ENCODE results near the gene NOC2L. TPM values are rescaled to one million over a fixed set of nuclear protein-coding genes. Genes with fewer than 3 reads are reported as not detected.
"Not testable (repeated sequence)": the region's sequence is repeated elsewhere in the genome, so short reads cannot be mapped to it uniquely, and the experiment has no call there.

Gene NOC2L
- total RNA-seq, 4 donors from 2014 or later: 57.9 to 80.2 (median 60.4) TPM

GRCh38 chr1:997713-997992 is 38.6 kb upstream of the NOC2L start:
- intact Hi-C loops (cut with DNase I): no loop called here

DNA sequence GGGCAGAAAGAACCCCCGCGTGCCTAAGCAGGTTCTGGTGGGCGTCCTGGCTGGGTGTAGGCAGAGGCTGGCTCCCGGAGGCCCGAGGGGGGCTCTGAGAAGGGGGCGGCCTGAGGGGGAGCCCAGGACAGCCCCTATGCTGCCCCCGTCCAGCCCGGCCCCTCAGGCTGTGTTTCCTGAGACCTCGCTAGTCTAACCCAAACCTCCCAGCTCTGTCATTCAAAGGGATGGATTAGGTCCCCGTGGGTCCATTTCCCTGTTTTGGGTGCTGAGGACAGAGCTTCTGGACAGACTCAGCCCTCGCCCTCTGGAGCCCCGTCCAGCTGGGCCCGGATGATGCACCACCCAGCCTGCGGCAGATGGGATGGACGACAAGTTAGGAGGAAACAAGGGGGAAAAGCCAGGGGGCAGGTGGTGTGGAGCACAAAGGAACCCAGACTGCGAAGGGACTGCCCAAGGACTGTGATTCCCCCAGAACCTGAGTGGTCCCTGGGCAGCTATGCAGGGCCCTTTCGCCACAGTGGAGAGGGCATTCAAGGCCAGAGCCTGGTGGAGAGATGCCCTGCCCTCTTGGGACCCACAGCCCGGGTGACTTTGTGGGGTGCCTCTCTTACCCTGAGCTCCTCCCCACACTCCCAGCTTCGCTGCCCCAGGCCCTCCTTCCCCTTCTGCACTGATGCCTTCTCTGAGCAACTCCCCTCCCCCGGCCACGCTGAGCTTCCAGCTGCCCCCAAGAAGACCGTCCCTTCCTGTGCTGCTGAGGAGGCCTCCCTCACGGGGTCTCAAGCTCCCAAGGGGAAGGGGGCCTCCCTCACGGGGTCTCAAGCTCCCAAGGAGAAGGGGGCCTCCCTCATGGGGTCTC is 38.0 kb upstream of the NOC2L start:
- intact Hi-C loops (cut with DNase I): no loop called here
- H3K27me3 ChIP-seq: peaks cover 0 to 89% (median 3%) of the 10 kb centered on the region in 4 donors
- H3K4me1 ChIP-seq: peaks cover 14 to 54% (median 37%) of the 10 kb centered on the region in 3 donors

More at GRCh38 chr1:997713-997992, 38.6 kb upstream of the NOC2L start:
- H3K4me3 ChIP-seq: peak overlapping the region in 1 of 4 donors; percentile 78
- WGBS, 2 donors: no CpG with 5 or more reads among the region's 3 CpGs
- peaks cover 14 to 55% (median 38%) of the 10 kb centered on the region in 3 donors for H3K4me1 ChIP-seq
- no peak overlapping the region for H3K27ac ChIP-seq
- TF ChIP-seq CTCF (IDR thresholded peaks at IDR 0.05): no peak
- TF ChIP-seq POLR2A (IDR thresholded peaks at IDR 0.05): no peak
- no peak for DNase-seq
- H3K27me3 ChIP-seq: peaks cover 0 to 92% (median 3%) of the 10 kb centered on the region in 4 donors
- peaks cover 0 to 1% (median 0%) of the 10 kb centered on the region in 3 donors for H3K9me3 ChIP-seq
- no peaks in the 10 kb centered on the region for H3K36me3 ChIP-seq

DNA sequence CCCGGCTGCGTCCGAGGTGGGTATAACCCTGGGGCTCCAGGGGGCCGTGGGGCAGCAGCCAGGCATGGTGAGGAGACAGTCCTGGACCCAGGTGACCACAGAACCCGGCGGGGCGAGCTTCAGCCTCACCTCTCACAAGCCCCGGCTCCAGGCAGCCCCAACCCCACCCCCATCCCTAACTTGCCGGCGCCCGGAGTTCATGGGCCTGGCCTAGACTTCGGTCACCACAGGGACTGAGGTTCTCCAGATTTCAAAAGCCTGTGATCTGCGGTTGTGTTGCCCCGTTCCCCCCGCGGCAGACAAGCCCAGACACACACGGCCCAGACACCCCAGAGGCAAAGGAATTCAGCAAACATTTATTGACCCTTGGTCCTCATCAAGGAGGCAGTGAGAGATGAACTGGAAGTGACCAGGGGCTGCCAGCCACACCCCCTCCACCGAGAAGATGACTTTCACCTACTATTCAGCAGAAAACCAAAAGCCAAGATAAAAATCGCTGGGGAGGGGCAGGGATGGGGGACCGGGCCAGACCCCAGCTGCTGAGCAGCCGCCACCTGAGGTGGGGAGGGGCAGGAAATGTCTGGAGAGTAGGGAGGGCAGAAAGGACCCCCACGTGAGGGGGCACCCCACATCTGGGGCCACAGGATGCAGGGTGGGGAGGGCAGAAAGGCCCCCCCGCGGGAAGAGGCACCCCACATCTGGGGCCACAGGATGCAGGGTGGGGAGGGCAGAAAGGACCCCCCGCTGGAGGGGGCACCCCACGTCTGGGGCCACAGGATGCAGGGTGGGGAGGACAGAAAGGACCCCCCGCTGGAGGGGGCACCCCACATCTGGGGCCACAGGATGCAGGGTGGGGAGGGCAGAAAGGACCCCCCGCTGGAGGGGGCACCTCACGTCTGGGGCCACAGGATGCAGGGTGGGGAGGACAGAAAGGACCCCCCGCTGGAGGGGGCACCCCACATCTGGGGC is 36.9 kb upstream of the NOC2L start:
- intact Hi-C loops (cut with DNase I): no loop called here
- H3K27me3 ChIP-seq: peaks cover 0 to 85% (median 3%) of the 10 kb centered on the region in 4 donors
- peaks cover 0 to 14% (median 6%) of the 10 kb centered on the region in 3 donors for H3K9me3 ChIP-seq
- 35 to 68% methylated on average over 9 to 10 of the region's 30 CpGs for WGBS, 2 donors
- DNase-seq: no peak
- H3K36me3 ChIP-seq: no peaks in the 10 kb centered on the region
- no peak overlapping the region for H3K4me3 ChIP-seq
- H3K4me1 ChIP-seq: peaks cover 11 to 43% (median 28%) of the 10 kb centered on the region in 3 donors
- H3K27ac ChIP-seq: no peak overlapping the region
- TF ChIP-seq POLR2A (IDR thresholded peaks at IDR 0.05) (no peak), CTCF (IDR thresholded peaks at IDR 0.05) (no peak)

More for the DNA sequence above, 38.0 kb upstream of the NOC2L start:
- Histone ChIP-seq H3K36me3 (no peaks in the 10 kb centered on the region), H3K9me3 (peaks cover 0 to 7% (median 1%) of the 10 kb centered on the region in 3 donors), H3K27ac (no peak overlapping the region), H3K4me3 (no peak overlapping the region)
- WGBS, 2 donors: 56 to 90% methylated on average over 2 of the region's 24 CpGs
- no peak for DNase-seq
- no peak for TF ChIP-seq CTCF (IDR thresholded peaks at IDR 0.05)
- no peak for TF ChIP-seq POLR2A (IDR thresholded peaks at IDR 0.05)

DNA sequence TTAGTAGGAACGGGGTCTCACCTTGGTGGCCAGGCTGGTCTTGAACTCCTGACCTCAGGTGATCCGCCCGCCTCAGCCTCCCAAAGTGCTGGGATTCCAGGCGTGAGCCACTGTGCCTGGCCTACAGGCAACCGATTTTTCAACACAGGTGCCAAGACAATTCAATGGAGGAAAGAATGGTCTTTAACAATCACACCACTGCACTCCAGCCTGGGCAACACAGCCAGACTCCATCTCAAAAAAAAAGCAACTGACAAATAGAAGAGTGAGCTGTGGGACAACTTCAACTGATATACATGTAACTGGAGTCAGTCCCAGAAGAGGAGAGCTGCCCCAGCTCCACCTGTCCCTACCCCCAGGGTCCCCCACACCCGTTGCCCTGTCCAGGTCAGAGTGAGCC is 35.5 kb upstream of the NOC2L start:
- 71 to 83% methylated on average over 2 to 5 of the region's 6 CpGs for WGBS, 2 donors
- Histone ChIP-seq H3K27me3 (peaks cover 0 to 84% (median 3%) of the 10 kb centered on the region in 4 donors), H3K9me3 (peaks cover 0 to 14% (median 6%) of the 10 kb centered on the region in 3 donors), H3K4me1 (peaks cover 9 to 29% (median 13%) of the 10 kb centered on the region in 3 donors)
- intact Hi-C loops (cut with DNase I); H3K27ac ChIP-seq; H3K36me3 ChIP-seq; H3K4me3 ChIP-seq; DNase-seq: not testable (repeated sequence)

GRCh38 chr1:993379-993995 is 34.4 kb upstream of the NOC2L start:
- H3K36me3 ChIP-seq: no peaks in the 10 kb centered on the region
- H3K4me3 ChIP-seq: no peak overlapping the region
- TF ChIP-seq CTCF (IDR thresholded peaks at IDR 0.05) (no peak), POLR2A (IDR thresholded peaks at IDR 0.05) (no peak)
- peaks cover 0 to 76% (median 2%) of the 10 kb centered on the region in 4 donors for H3K27me3 ChIP-seq
- H3K9me3 ChIP-seq: peaks cover 0 to 14% (median 6%) of the 10 kb centered on the region in 3 donors
- DNase-seq: no peak
- intact Hi-C loops (cut with DNase I): no loop called here
- WGBS, 2 donors: 44 to 66% methylated on average over 2 to 6 of the region's 15 CpGs
- H3K27ac ChIP-seq: no peak overlapping the region
- H3K4me1 ChIP-seq: peaks cover 3 to 18% (median 9%) of the 10 kb centered on the region in 3 donors
